Osteoblast (primary cell): Measurements from ENCODE around the gene EPB41L3. TPM values are rescaled to one million over a fixed set of nuclear protein-coding genes. Genes with fewer than 3 reads are reported as not detected.

Source experiments
- DNase-seq: peaks from one replicate; pipeline ENCODE4 v3.0.0; 2011; ENCODE audit warnings: low spot score, mixed read lengths; ENCODE audit not compliant: insufficient read length; ENCODE audit errors: missing footprints
- H2AFZ ChIP-seq: 2 replicates; pipeline ENCODE4 v1.6.0; 2011; ENCODE audit warnings: mild to moderate bottlenecking, low read length
- H3K27ac ChIP-seq: 2 replicates; pipeline ENCODE4 v1.5.1; 2011; ENCODE audit warnings: mild to moderate bottlenecking, low read depth, low read length, moderate library complexity
- H3K27me3 ChIP-seq: 2 replicates; pipeline ENCODE4 v1.6.0; 2012; ENCODE audit warnings: mild to moderate bottlenecking, control low read depth, inconsistent platforms, low read length, moderate library complexity; ENCODE audit not compliant: insufficient read depth
- H3K36me3 ChIP-seq: 2 replicates; pipeline ENCODE4 v1.5.1; 2011; ENCODE audit warnings: mild to moderate bottlenecking, low read length, control low read depth, moderate library complexity; ENCODE audit not compliant: insufficient read depth
- H3K4me1 ChIP-seq: 2 replicates; pipeline ENCODE4 v1.5.1; 2011; ENCODE audit warnings: mild to moderate bottlenecking, low read length, control low read depth, moderate library complexity; ENCODE audit not compliant: insufficient read depth
- H3K4me2 ChIP-seq: 2 replicates; pipeline ENCODE4 v1.6.0; 2011; ENCODE audit warnings: mild to moderate bottlenecking, low read length; ENCODE audit not compliant: insufficient read depth
- H3K4me3 ChIP-seq: fragments of 200-600 bp; sonication (generic); 3 replicates; pipeline ENCODE4 v1.5.1; 2012; ENCODE audit warnings: mild to moderate bottlenecking, low read length, inconsistent platforms; ENCODE audit not compliant: insufficient read depth
- H3K79me2 ChIP-seq: 2 replicates; pipeline ENCODE4 v1.6.0; 2012; ENCODE audit warnings: mild to moderate bottlenecking, low read length, control low read depth, inconsistent platforms; ENCODE audit not compliant: insufficient read depth
- H3K9me3 ChIP-seq: 2 replicates; pipeline ENCODE4 v1.5.1; 2011; ENCODE audit warnings: low read depth, low read length, control low read depth
- H4K20me1 ChIP-seq: 2 replicates; pipeline ENCODE4 v1.6.0; 2012; ENCODE audit warnings: mild to moderate bottlenecking, low read length, control low read depth; ENCODE audit not compliant: insufficient read depth
- total RNA-seq: library from RNA; depleted of rRNA; stranded (reverse); fragments of >200 nt; gene quantifications from 2 replicates; pipeline ENCODE4 v1.2.3, GENCODE V29; 2012
- TF ChIP-seq, protein P1 (sequence below): IDR thresholded peaks from 2 replicates; pipeline ENCODE4 v1.5.1; 2011; ENCODE audit warnings: mild to moderate bottlenecking, low read depth, low read length, moderate library complexity; ENCODE audit errors: extremely low read depth

The EPB41L3 gene
- total RNA-seq, 1 donor = 0.72 TPM

DNA sequence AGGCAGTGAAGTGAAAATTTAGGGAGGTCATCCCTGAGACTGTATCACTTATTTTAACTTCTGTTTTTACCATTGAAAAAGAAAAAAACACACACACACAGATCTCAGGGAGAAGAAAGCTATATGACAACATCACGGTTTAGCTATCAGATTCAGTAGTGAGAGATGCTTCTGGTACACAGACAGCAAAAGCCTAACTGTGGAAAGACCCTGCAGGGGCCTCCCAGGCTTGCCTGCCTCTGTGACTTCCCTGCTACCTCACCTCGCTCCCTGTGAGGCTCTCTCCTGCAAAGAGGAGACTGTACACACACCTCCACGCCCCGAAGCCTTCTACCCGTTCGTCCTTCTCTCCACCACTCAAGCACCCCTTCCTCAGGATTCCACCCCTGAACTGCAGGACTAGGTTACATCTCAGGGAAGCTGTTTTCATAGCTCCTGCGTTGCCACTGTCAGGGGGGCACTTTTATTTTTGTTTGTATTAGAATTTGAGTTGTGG, 86.3 kb downstream of the EPB41L3 start:
- no peak overlapping the region for H2AFZ ChIP-seq

GRCh38 chr18:5456577-5457461, 87.0 kb downstream of the EPB41L3 start:
- no peaks in the 10 kb centered on the region for H3K36me3 ChIP-seq
- H3K4me2 ChIP-seq = no peak overlapping the region
- TF ChIP-seq, protein P1, sequence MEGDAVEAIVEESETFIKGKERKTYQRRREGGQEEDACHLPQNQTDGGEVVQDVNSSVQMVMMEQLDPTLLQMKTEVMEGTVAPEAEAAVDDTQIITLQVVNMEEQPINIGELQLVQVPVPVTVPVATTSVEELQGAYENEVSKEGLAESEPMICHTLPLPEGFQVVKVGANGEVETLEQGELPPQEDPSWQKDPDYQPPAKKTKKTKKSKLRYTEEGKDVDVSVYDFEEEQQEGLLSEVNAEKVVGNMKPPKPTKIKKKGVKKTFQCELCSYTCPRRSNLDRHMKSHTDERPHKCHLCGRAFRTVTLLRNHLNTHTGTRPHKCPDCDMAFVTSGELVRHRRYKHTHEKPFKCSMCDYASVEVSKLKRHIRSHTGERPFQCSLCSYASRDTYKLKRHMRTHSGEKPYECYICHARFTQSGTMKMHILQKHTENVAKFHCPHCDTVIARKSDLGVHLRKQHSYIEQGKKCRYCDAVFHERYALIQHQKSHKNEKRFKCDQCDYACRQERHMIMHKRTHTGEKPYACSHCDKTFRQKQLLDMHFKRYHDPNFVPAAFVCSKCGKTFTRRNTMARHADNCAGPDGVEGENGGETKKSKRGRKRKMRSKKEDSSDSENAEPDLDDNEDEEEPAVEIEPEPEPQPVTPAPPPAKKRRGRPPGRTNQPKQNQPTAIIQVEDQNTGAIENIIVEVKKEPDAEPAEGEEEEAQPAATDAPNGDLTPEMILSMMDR = no peak
- no peak overlapping the region for H3K4me3 ChIP-seq
- no peaks in the 10 kb centered on the region for H3K27me3 ChIP-seq
- no peak overlapping the region for H3K27ac ChIP-seq
- H4K20me1 ChIP-seq = no peaks in the 10 kb centered on the region
- H2AFZ ChIP-seq = no peak overlapping the region
- peak; percentile 43 for DNase-seq
- H3K9me3 ChIP-seq = no peaks in the 10 kb centered on the region
- no peaks in the 10 kb centered on the region for H3K4me1 ChIP-seq
- no peaks in the 10 kb centered on the region for H3K79me2 ChIP-seq

More for the DNA sequence above, 86.3 kb downstream of the EPB41L3 start:
- H3K79me2 ChIP-seq = no peaks in the 10 kb centered on the region
- H3K27ac ChIP-seq = no peak overlapping the region
- H3K36me3 ChIP-seq = no peaks in the 10 kb centered on the region
- no peaks in the 10 kb centered on the region for H3K27me3 ChIP-seq
- no peak for DNase-seq
- H3K4me2 ChIP-seq = no peak overlapping the region
- no peaks in the 10 kb centered on the region for H3K9me3 ChIP-seq
- TF ChIP-seq, protein P1 = no peak
- H3K4me3 ChIP-seq = no peak overlapping the region
- H4K20me1 ChIP-seq = no peaks in the 10 kb centered on the region
- no peaks in the 10 kb centered on the region for H3K4me1 ChIP-seq

DNA sequence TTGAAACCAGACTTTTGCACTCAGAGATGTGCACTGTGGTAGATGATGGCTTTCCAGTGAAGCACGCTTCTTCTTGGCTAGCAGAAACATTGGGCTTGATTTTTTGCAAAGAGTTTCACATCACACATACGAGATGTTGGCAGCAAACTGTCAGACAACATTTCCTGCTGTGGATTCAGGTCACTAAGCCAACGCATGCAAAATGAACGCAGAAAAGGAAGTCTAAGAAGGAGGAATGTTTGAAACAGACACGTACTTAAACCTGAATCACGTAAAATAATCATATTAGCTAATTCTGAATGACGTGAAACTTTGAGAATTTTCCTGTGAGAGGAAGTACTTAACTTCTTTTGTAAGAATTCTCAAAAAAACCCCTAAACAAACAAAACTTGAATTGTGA, 88.1 kb downstream of the EPB41L3 start:
- H3K27me3 ChIP-seq = no peaks in the 10 kb centered on the region
- H2AFZ ChIP-seq = no peak overlapping the region
- H3K4me3 ChIP-seq = no peak overlapping the region
- no peak overlapping the region for H3K4me2 ChIP-seq
- H3K9me3 ChIP-seq = no peaks in the 10 kb centered on the region
- DNase-seq = no peak
- no peaks in the 10 kb centered on the region for H3K4me1 ChIP-seq
- TF ChIP-seq, protein P1 = no peak
- H3K79me2 ChIP-seq = no peaks in the 10 kb centered on the region
- H3K27ac ChIP-seq = no peak overlapping the region
- no peaks in the 10 kb centered on the region for H4K20me1 ChIP-seq
- H3K36me3 ChIP-seq = no peaks in the 10 kb centered on the region

- Histone ChIP-seq H3K4me3 (no peak overlapping the region), H4K20me1 (no peaks in the 10 kb centered on the region), H3K36me3 (no peaks in the 10 kb centered on the region), H3K79me2 (no peaks in the 10 kb centered on the region), H3K27me3 (no peaks in the 10 kb centered on the region), H3K27ac (no peak overlapping the region), H3K9me3 (no peaks in the 10 kb centered on the region), H3K4me2 (no peak overlapping the region), H3K4me1 (no peaks in the 10 kb centered on the region), H2AFZ (no peak overlapping the region)
- TF ChIP-seq, protein P1 = no peak
- DNase-seq = no peak
Measured at GRCh38 chr18:5452943-5453443, 90.8 kb downstream of the EPB41L3 start.
